HG03521 (cell line): ENCODE data around the gene SLC7A8.
"Not testable (repeated sequence)": the region's sequence is repeated elsewhere in the genome, so short reads cannot be mapped to it uniquely, and the experiment has no call there.

Source experiments
- ATAC-seq: cut with Tn5 transposase; IDR thresholded peaks from one replicate; pipeline ENCODE4 v1.9.1; 2021; ENCODE audit warnings: mild to moderate bottlenecking, moderate library complexity; ENCODE audit not compliant: unreplicated experiment

The SLC7A8 gene

GRCh38 chr14:23183479-23183878 lies at the start of gene SLC7A8:
Gene SLC7A8, minus strand, starts transcription at chr14:23183660. Its CDS starts 746 bp downstream, at chr14:23182914.
- ATAC-seq = no peak

DNA sequence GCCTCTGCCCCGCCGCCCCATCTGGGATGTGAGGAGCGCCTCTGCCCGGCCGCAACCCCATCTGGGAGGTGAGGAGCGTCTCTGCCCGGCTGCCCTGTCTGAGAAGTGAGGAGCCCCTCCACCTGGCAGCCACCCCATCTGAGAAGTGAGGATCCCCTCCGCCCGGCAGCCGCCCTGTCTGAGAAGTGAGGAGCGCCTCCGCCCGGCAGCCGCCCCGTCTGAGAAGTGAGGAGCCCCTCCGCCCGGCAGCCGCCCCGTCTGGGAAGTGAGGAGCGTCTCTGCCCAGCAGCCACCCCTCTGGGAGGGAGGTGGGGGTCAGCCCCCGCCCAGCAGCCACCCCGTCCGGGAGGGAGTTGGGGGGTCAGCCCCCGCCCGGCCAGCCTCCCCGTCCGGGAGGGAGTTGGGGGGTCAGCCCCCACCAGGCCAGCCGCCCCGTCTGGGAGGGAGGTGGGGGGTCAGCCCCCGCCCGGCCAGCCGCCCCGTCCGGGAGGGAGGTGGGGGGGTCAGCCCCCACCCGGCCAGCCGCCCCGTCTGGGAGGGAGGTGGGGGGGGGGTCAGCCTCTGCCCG lies 48.9 kb upstream of the SLC7A8 start:
- ATAC-seq = not testable (repeated sequence)

DNA sequence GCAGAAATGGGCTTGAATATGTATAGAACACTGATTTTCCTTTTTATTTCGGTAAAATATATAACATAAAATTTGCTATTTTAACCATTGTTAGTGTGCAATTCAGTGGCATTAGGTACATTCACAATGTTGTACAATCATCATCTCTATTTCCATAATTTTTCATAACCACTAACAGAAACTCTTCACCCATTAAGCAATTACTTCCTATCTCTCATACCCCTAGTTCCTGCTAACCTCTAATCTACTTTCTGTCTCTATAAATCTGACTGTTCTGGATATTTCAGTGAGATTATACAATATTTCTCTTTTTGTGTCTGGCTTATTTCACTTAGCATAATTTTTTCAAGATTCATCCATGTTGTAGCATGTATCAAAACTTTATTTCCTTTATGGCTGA lies 45.4 kb upstream of the SLC7A8 start:
- no peak for ATAC-seq

DNA sequence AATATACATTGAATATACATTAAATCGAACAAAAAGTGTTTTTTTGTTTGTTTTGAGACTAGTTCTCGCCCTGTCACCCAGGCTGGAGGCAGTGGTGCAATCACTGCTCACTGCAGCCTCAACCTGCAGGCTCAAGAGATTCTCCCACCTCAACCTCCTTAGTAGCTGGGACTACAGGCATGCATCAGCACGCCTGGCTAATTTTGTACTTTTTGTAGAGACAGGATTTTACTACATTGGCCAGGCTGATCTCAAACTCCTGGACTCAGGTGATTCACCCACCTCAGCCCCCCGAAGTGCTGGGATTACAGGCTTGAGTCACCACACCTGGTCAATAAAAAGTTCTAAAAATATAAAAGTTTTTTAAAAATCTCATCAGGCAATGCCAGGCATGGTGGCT lies 44.1 kb upstream of the SLC7A8 start:
- ATAC-seq = no peak

DNA sequence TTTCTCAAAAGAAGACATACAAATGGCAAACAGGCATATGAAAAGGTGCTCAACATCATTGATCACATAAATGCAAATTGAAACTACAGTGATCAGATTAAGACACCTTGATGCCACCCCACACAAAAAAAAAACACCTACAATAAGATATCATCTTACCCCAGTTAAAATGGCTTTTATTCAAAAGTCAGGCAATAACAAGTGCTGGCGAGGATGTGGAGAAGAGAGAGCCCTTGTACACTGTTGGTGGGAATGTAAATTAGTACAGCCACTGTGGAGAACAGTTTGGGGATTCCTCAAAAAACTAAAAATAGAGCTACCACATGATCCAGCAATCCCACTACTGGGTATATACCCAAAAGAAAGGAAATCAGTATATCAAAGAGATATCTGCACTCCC lies 41.5 kb upstream of the SLC7A8 start:
- ATAC-seq = not testable (repeated sequence)

DNA sequence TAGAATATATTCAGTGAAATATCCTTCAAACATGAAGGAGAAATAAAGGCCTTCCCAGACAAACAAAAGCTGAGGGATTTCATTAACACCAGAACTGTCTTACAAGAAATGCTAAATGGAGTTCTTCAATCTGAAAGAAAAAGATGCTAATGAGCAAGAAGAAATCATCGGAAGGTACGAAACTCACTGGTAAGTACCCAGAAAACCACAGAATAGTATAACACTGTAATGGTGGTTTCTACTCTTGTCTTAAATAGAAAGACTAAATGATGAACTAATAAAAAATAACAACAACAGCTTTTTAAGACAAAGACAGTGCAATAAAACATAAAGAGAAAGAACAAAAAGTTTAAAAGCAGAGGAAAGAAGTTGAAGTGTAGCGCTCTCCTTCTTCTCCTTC lies 35.6 kb upstream of the SLC7A8 start:
- no peak for ATAC-seq

DNA sequence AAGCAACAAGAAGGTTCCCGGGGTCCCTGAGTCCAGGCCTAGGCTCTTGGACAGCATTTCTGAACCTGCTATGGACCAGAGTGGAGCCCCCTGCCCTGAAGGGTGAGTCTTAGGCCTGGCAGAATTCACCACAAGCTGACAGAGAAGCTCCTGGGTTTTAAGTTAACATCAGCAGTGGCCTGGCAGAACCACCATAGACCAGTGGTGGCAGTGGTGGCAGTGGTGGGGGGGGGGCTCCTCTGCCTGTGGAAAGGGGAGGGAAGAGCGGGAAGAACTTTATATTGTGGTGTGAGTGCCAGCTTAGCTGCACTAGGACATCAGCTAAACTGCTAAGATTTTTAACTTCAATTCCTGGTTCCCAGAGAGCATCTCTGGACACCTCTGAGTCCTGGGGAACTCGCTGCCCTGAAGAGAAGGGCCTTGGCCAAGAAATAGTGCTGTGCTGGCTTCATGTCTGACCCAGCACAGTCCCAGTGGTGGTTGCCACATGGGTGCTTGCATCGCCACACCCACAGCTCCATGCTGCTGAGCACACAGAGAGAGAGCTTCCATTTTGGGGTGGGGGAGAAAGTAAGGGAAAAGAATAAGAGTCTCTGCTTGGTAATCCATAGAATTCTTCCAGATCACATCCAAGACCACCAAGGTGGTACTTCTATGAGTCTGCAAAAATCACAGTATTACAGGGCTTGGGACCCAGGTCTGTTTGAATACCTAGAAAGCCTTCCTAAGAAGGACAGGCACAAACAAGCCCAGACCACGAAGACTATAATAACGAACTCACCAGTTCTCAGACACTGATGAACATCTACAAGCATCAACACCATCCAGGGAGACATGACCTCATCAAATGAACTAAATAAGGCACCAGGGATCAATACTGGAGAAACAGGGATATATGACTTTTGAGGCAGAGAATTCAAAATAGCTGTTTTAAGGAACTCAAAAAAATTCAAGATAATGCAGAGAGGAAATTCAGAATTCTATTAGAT lies 33.9 kb upstream of the SLC7A8 start:
- no peak for ATAC-seq

DNA sequence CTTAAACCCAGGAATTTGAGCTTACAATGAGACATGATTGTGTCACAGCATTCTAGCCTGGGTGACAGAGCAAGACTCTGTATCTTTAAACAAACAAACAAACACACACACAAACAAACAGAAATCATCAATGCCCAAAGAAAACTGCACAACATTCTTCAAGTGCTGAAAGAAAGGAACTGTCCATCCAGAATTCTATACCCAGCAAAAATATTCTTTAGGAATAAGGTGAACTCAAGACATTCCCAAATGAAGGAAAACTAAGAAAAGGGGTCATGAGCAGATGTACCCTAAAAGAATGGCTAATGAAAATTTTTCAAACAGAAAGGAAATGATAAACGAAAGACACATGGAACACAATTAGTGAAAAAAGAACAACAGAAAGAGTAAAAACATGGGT lies 32.0 kb upstream of the SLC7A8 start:
- no peak for ATAC-seq

GRCh38 chr14:23209651-23210423 lies 26.4 kb upstream of the SLC7A8 start:
- ATAC-seq = no peak

DNA sequence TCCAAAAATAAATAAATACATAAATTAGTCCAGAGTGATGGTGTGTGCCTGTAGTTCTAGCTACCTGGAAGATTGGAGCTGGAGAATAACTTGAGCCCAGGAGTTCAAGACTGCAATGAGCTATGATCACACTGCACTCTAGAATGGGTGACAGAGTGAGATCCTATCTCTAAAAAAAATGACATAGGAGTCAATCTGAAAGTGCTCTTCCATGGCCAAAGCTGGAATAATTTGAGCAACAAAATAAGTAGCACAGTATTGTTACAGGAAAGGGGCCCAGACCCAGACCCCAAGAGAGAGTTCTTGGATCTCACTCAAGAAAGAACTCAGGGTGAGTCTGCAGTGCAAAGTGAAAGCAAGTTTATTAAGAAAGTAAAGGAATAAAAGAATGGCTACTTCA lies 24.9 kb upstream of the SLC7A8 start:
- ATAC-seq = no peak

GRCh38 chr14:23207146-23207540 lies 23.7 kb upstream of the SLC7A8 start:
- no peak for ATAC-seq

DNA sequence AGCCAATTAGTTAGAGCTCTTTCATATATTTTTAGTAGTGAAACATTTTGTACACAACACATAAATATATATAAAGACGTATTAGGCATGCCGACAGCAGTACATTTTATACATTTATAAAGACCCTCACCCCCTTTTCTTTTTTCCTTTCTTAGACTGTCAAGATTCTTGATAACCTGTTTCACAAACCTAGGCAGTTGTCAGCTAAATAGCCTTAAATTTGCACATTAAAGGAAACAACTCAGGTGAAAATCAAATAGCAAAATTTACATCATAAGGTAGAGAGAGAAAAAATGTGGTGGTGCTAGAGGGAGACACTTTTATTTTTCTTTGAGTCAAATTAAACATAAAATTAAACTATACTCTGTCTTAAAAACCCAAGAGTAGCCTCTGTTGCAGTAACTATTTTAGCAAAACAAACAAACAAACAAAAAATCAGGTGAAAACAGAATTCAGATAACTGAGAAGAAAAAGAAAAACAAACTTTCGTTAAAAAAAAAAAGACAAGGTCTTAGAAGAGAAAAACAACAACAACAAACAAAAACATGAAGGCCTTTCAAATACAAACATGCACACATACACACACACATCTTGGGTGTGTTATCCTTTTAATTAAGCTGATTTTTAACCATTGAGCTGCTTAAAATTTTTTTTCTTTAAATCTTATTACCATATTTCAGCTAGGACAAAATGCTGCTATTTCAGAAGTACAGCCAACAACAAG lies 23.1 kb upstream of the SLC7A8 start:
- ATAC-seq = no peak

GRCh38 chr14:23202001-23202400 lies 18.5 kb upstream of the SLC7A8 start:
- ATAC-seq = no peak

- not testable (repeated sequence) for ATAC-seq
Measured at GRCh38 chr14:23199141-23199540, 15.7 kb upstream of the SLC7A8 start.

GRCh38 chr14:23196487-23196886 lies 13.0 kb upstream of the SLC7A8 start:
- ATAC-seq = not testable (repeated sequence)

- no peak for ATAC-seq
Measured at GRCh38 chr14:23195552-23196101, 12.2 kb upstream of the SLC7A8 start.

DNA sequence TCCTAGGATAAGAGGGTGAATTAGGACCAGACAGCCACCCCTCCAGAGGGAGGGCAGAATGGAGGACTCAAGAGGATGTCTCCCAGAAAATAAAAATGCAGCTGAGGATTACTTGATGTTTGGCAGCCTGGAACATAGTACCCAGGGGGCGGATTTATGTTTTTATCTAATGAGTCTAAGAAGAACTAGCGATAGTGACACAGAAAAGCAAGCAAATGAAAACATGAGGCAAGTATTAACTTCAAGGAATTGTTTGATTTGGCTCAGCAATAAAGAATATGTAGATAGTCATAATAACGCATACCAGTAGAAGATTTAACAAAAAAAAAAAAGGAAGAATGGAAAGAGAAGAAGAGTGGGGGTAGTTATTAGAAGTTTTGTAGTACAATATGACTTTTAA lies 10.0 kb upstream of the SLC7A8 start:
- ATAC-seq = no peak

DNA sequence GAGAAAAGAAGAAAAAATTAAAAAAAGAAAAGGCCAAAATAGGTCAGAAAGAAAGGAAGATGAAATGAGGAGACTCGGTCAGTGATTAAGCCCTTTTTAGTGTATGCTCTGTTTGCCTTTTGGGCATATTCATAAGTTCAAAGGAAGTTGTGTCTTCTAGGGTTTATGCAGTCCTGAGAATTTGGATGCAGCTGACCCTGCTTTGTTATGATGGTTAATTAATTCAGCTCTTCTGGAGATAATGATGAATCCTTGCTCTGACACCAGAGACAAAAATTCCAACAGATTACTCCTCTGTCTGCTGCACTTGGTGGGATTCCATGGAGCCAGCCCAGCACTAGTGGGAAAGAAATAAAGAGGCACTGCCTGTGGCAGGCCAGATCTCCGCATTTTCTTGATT lies 4.5 kb upstream of the SLC7A8 start:
- ATAC-seq = no peak

- ATAC-seq = no peak
Measured at GRCh38 chr14:23186913-23187654, 3.6 kb upstream of the SLC7A8 start.

GRCh38 chr14:23185063-23185462 lies 1.6 kb upstream of the SLC7A8 start:
- no peak for ATAC-seq
